Testis (tissue), 3 donors: Measurements from ENCODE around the gene TTC39A. TPM values are rescaled to one million over a fixed set of nuclear protein-coding genes. Genes with fewer than 3 reads are reported as not detected.

Experiments used
- DNase-seq: peaks from one replicate; pipeline ENCODE4 v3.0.0-alpha.2; 2019
- H3K27ac ChIP-seq, 2 donors: fragments of 200-600 bp; sonication (generic); one replicate each; pipeline ENCODE4 v1.5.1; 2019
- H3K27me3 ChIP-seq: fragments of 200-600 bp; sonication (generic); one replicate; pipeline ENCODE4 v1.5.1; 2019
- H3K36me3 ChIP-seq: fragments of 200-600 bp; sonication (generic); one replicate; pipeline ENCODE4 v1.5.1; 2017; ENCODE audit warnings: low read depth; ENCODE audit errors: missing control alignments
- H3K4me1 ChIP-seq: fragments of 200-600 bp; sonication (generic); one replicate; pipeline ENCODE4 v1.5.1; 2019
- H3K4me3 ChIP-seq, 2 donors: fragments of 200-600 bp; sonication (generic); one replicate each; pipeline ENCODE4 v1.5.1; 2017 to 2019
- H3K9me3 ChIP-seq: fragments of 200-600 bp; sonication (generic); one replicate; pipeline ENCODE4 v1.5.1; 2017
- CTCF ChIP-seq, 3 experiments: fragments of 450-650 bp in 2 of 3; fragments of 200-600 bp in 1 of 3; sonication (generic) in 1 of 3; IDR thresholded peaks; one replicate each; pipeline ENCODE4 v1.5.1; 2016 to 2019; ENCODE audit warnings: antibody characterized with exemption in 3 of 3, mild to moderate bottlenecking in 2 of 3, moderate library complexity in 1 of 3
- POLR2A ChIP-seq: fragments of 450-650 bp; IDR thresholded peaks from one replicate; pipeline ENCODE4 v1.6.1; 2017; ENCODE audit warnings: antibody characterized with exemption, mild to moderate bottlenecking, moderate library complexity
- WGBS, 2 donors: methylation state at CpG; one replicate each; pipeline ENCODE4 v1.1.5; 2018; 5-methylcytosine and 5-hydroxymethylcytosine counted together
- intact Hi-C: fragments of 100-400 bp; cut with DNase I; formaldehyde crosslinking; loops from one replicate; pipeline ENCODE4 v1.15.1; 2023; ENCODE audit warnings: low total_unique reads
- polyA plus RNA-seq: library from polyadenylated mRNA; stranded (reverse); fragments of 350-450 nt; fragmentation: Illumina TruSeq; extraction: RNeasy Lipid Tissue Mini Kit (QIAGEN cat#74804); gene quantifications from one replicate; pipeline ENCODE4 v1.2.3, GENCODE V29; 2014; ENCODE audit warnings: low read depth, low replicate concordance; ENCODE audit not compliant: insufficient read depth
- total RNA-seq, 2 donors: library from RNA; depleted of rRNA; stranded (reverse); fragments of >200 nt; gene quantifications; one replicate each; pipeline ENCODE4 v1.2.3, GENCODE V29; 2016

Gene TTC39A
- total and polyA plus RNA-seq, 3 donors from 2014 or later = 64.7 to 121 (median 120) TPM

- H3K9me3 ChIP-seq = no peaks in the 10 kb centered on the region
- H3K27ac ChIP-seq = no peak overlapping the region
- H3K4me3 ChIP-seq = no peak overlapping the region
- H3K36me3 ChIP-seq = no peaks in the 10 kb centered on the region
- DNase-seq = no peak
- no peaks in the 10 kb centered on the region for H3K4me1 ChIP-seq
- WGBS, 2 donors = 21 to 52% methylated on average over 10 to 15 of the region's 15 CpGs
- no peak for TF ChIP-seq POLR2A
- no peak for TF ChIP-seq CTCF (IDR thresholded peaks at IDR 0.05)
- H3K27me3 ChIP-seq = no peaks in the 10 kb centered on the region
- intact Hi-C loops = no loop called here
Observed at GRCh38 chr1:51345300-51345687, 14.9 kb upstream of the TTC39A start.

GRCh38 chr1:51344602-51345299 lies 14.4 kb upstream of the TTC39A start:
- Histone ChIP-seq H3K27me3 (no peaks in the 10 kb centered on the region), H3K4me3 (peak overlapping the region; percentile 20 to 27), H3K4me1 (no peaks in the 10 kb centered on the region), H3K9me3 (no peaks in the 10 kb centered on the region), H3K36me3 (no peaks in the 10 kb centered on the region), H3K27ac (no peak overlapping the region)
- intact Hi-C loops = no loop called here
- peak; percentile 30 for DNase-seq
- TF ChIP-seq POLR2A (no peak), CTCF (IDR thresholded peaks at IDR 0.05) (no peak)
- 3 to 8% methylated on average over 23 to 52 of the region's 60 CpGs for WGBS, 2 donors

- Histone ChIP-seq H3K27ac (no peak overlapping the region), H3K27me3 (no peaks in the 10 kb centered on the region), H3K36me3 (no peaks in the 10 kb centered on the region), H3K4me3 (no peak overlapping the region), H3K4me1 (no peaks in the 10 kb centered on the region), H3K9me3 (no peaks in the 10 kb centered on the region)
- TF ChIP-seq POLR2A (no peak), CTCF (IDR thresholded peaks at IDR 0.05) (no peak)
- intact Hi-C loops = no loop called here
- no peak for DNase-seq
- 57 to 62% methylated on average over 5 to 7 of the region's 7 CpGs for WGBS, 2 donors
Observed at GRCh38 chr1:51344276-51344601, 13.9 kb upstream of the TTC39A start.

- no peak overlapping the region for H3K27ac ChIP-seq
- no peaks in the 10 kb centered on the region for H3K27me3 ChIP-seq
- H3K9me3 ChIP-seq = no peaks in the 10 kb centered on the region
- H3K4me1 ChIP-seq = no peaks in the 10 kb centered on the region
- intact Hi-C loops = no loop called here
- no peak for TF ChIP-seq CTCF (IDR thresholded peaks at IDR 0.05)
- no peak for TF ChIP-seq POLR2A
- no peak for DNase-seq
- WGBS, 2 donors = 94% methylated on average over 3 of the region's 3 CpGs
- no peak overlapping the region for H3K4me3 ChIP-seq
- H3K36me3 ChIP-seq = no peaks in the 10 kb centered on the region
Observed at GRCh38 chr1:51343624-51344023, 13.3 kb upstream of the TTC39A start.

- intact Hi-C loops = no loop called here
- DNase-seq = no peak
- H3K27ac ChIP-seq = no peak overlapping the region
- TF ChIP-seq CTCF (IDR thresholded peaks at IDR 0.05) (no peak), POLR2A (no peak)
- no peaks in the 10 kb centered on the region for H3K36me3 ChIP-seq
- 93 to 95% methylated on average over 9 of the region's 9 CpGs for WGBS, 2 donors
- no peaks in the 10 kb centered on the region for H3K9me3 ChIP-seq
- H3K27me3 ChIP-seq = no peaks in the 10 kb centered on the region
- H3K4me1 ChIP-seq = no peaks in the 10 kb centered on the region
- H3K4me3 ChIP-seq = no peak overlapping the region
Observed at GRCh38 chr1:51342591-51343206, 12.3 kb upstream of the TTC39A start.
